NCI-H2196 (cell line): ENCODE data around the gene NCL.

Experiments used
- DNase-seq: peaks from one replicate; lab custom pipeline; 2025; ENCODE audit not compliant: unreplicated experiment; lab: John Stamatoyannopoulos, UW

The NCL gene, protein sequence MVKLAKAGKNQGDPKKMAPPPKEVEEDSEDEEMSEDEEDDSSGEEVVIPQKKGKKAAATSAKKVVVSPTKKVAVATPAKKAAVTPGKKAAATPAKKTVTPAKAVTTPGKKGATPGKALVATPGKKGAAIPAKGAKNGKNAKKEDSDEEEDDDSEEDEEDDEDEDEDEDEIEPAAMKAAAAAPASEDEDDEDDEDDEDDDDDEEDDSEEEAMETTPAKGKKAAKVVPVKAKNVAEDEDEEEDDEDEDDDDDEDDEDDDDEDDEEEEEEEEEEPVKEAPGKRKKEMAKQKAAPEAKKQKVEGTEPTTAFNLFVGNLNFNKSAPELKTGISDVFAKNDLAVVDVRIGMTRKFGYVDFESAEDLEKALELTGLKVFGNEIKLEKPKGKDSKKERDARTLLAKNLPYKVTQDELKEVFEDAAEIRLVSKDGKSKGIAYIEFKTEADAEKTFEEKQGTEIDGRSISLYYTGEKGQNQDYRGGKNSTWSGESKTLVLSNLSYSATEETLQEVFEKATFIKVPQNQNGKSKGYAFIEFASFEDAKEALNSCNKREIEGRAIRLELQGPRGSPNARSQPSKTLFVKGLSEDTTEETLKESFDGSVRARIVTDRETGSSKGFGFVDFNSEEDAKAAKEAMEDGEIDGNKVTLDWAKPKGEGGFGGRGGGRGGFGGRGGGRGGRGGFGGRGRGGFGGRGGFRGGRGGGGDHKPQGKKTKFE

GRCh38 chr2:231463698-231464575 is at the start of gene NCL:
Gene NCL, minus strand, starts transcription at chr2:231464484. Its CDS starts 131 bp downstream, at chr2:231464353.
- peak; percentile 88 for DNase-seq

DNA sequence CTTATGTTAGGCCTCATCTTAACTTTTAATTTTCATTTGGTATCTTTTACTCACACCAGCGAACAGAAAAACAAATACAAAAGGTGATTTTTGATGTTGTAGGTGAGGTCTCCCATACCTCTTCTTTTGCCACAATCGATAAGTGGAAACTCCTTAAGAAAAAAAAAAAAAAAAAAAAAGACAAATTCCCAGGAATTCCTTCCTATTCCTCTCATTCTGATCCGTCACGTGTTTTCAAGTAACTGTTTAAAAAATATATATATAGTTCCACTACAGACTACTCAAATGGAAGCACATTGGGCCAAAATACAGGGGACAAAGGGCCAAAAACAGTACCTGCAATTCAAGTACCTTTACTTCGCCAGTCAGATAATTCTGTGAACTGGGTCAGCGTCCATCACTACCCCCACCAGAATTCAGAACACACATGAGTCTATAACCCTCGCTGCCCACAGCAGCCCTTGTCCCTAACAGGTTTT is 49.5 kb upstream of the NCL start:
- DNase-seq = no peak

- DNase-seq = no peak
These were observed 47.9 kb upstream of the NCL start for GRCh38 chr2:231512222-231512621.

DNA sequence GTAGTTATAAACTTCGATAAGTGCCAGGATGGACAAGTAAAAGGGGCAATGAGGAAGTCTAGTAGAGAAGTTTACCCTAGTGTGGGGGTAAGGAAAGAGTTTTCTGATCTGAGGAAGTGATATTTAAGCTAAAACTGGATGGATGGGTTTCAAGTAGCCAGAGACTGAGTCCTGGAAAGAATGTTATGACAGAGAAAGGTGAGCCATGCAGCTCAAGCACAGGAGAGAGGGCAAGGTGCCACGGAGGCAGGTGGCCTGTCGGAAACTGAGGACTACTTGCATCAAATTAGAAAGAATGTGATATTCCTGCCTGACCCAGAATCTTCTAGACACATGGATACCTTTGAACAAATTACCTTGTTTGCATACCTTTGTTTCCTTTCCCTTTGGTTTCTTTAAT is 39.5 kb upstream of the NCL start:
- DNase-seq = no peak

GRCh38 chr2:231502596-231502995 is 38.3 kb upstream of the NCL start:
- DNase-seq = no peak

DNA sequence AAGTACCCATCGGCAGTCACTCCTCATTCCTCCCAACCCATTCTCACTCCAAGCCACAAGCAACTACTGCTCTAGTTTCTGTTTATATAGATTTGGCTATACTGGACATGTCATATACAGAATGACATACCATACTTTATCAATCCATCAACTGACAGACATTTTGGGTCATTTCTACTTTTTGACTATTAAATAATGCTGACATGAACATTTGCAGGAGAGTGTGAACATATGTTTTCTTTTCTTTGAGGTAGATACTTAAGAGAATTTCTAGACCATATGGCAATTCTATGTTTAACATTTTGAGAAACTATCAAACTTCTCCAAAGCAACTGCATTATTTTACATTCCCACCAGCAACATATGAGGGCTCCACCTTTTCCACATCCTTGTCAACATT is 33.4 kb upstream of the NCL start:
- no peak for DNase-seq

DNA sequence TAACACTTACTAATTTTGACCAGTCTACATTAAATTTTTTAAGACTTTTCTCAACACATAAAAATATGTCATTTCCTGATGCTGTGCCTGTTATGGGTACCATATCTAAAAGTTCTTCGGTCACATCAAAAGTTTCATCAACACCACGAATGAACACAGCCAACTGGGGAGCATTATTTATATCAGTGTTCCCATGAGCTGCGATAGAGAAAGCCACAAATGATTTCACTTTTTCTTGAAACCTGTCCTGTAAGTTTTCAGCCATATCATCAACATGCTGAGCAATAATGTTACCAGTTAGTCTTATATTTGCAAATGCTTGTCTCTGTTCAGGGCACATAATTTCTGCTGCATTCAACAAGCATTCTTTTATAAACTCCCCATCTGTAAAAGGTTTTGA is 30.4 kb upstream of the NCL start:
- DNase-seq = no peak

- no peak for DNase-seq
These were observed 26.5 kb upstream of the NCL start for GRCh38 chr2:231490801-231491200.

DNA sequence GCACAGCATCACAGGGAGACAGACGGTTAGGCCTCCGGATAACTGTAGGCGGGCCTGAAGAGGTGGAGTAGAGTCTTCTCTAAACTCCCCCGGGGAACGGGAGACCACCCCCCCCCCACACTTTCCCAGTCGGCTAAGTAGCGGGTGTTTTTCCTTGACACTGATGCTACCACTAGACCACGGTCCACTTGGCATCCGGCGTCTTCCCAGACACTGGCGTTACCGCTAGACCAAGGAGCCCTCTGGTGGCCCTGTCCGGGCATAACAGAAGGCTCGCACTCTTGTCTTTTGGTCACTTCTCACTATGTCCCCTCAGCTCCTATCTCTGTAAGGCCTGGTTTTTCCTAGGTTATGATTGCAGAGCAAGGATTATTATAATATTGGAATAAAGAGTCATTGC is 25.7 kb upstream of the NCL start:
- DNase-seq = no peak

DNA sequence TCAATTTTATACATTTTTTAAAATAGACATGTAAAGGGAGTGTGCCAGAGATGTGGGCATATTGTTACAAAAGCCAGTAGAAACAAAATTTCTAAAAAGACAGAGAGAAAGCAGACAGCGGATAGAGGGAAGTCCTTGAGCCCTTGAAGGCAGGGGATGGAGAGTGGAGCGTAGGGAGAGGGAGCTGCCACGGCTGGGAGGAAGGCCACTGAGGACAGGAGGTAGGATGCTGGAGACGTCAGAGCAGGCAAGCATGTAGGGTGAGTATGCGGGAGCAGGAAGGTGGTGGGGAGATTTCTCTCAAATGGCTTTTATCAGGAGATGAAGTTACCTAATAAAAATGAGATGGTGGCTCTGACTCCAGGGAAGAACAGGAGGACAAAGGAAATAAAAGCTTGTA is 24.0 kb upstream of the NCL start:
- DNase-seq = no peak

GRCh38 chr2:231486851-231487596 is 22.7 kb upstream of the NCL start:
- no peak for DNase-seq

DNA sequence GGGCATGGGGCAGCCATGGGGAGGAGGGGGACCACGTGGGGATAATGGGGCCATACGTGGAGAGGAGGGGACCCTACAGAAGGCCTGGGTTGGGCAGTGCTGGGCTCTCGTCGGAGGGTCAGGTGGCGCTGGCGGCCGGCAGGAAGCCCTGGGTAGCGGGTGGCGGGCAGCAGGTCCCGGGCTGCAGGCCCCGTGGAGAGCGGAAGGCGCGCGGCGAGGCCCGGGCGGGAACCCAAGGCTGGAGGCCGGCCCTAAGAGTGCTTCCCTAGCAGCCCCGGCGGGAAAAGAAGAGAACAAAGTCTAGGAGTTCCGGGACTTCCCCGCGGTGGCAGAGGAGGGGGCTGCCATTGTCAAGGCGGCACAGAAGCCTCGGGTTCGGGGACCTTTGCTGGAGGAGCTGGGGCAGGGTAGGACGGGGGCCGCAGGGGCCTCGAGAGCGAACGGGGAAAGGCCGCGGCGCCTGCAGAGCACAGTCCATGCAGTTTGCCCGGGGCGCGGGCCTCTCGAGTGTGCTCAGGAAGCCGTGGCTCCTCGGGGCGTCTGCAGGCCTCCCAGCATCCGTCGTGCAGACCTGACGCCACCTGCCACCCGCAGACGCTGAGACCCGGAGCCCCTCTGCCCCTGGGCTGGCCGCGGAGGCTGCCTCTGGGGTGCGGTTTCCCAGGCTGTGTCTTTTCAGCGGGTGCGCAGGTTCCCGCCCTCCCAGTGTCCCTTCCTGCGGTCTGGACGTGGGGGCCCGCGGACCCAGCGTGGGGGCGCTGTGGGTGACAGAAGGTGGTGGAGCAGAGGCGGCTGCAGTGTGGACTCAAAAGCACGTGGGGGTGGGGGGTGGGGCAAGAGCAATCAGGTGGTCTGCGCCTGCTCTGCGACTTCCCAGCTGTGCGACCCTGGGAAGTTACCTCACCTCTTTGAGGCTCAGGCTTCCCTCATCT is 19.4 kb upstream of the NCL start:
- DNase-seq = no peak

DNA sequence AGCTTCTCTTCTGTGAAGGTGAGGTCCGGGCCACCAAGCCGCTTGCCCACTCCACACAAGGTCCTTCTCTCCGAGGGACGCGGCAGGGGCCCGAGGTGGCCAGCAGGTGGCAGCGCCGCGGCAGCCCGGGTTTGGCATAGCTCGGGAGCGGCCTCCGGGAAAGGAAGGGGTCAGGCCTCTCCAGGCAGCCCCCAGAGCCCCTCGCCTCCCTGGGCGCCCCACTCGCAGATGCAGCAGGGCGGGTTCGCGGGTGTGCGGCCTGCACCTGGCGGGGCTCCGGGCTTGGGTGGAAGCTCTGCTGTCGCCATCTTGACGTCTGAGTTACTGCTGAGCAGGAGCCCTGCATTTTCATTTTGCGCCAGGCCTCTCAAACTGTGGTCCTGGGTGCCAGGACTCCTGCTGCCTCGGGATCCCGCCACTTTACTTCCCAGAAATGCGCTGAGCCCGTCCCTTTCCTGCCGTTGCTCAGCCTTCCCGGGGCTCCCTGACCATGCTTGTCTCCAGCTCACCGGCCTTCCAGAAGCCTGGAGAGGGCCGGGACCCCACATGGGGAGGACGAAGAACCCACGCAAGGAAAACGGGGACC is 18.6 kb upstream of the NCL start:
- DNase-seq = peak; percentile 63

DNA sequence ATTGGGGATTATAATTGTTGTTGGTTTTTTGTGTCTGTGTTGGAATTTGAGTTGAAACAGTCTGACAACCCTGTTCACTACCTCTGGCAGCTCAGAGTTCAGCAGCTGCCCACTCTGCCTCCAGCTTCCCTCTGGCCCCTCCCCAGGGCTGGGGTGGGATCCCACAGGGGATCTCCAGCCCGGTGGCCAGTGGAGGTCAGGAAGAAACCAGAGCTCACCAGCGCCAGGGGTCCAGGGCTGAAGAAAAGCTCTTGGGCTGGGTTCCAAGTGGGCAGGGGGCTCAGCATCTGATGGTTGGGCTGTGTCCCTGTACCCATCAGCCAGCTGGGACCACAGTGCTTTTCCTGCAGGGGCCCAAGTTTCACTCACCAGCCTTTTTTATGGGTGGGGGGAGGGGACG is 16.5 kb upstream of the NCL start:
- no peak for DNase-seq

DNA sequence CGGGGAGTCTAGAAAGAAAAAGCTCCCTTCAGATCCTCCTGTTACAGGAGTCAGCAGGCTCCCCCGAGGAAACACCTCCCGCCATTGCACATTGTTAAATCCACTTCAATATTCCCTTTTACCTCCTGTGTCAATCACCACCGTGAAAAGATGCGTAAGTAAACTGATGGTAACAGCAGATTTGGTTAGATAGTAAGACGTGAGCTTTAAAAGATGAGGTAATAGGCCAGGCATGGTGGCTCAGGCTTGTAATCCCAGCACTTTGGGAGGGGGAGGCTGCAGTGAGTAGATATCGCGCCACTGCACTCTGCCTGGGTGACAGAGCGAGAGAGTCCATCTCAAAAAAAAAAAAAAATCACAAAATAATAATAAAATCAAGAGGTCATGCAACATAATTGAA is 15.2 kb upstream of the NCL start:
- DNase-seq = no peak

DNA sequence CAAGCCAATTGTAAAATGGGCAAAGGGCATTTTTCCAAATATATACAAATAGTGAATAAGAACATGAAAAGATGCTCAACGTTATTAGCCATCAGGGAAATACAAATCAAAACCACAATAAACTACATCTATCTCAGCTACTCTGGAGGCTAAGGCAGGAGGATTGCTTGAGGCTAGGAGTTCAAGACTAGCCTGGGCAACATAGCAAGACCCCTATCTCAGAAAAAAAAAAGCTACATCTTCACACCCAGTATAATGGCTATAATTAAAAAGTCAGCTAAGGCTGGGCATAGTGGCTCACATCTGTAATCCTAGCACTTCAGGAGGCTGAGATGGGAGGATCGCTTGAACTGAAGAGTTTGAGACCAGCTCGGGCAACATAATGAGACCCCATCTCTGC is 12.6 kb upstream of the NCL start:
- DNase-seq = no peak

GRCh38 chr2:231475965-231476364 is 11.7 kb upstream of the NCL start:
- DNase-seq = no peak

DNA sequence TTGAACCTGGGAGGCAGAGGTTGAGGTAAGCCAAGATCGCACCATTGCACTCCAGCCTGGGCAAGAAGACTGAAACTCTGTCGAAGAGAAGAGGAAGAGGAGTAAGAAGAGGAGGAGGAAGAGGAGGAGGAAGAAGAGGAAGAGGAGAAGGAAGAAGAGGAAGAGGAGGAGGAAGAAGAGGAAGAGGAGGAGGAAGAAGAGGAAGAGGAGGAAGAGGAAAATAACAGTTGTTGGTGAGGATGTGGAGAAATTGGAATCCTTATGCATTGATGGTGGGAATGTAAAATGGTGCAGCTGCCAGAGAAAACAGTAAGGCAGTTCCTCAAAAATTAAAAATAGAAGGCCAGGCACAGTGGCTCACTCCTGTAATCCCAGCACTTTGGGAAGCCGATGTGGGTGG is 8.5 kb upstream of the NCL start:
- no peak for DNase-seq

- no peak for DNase-seq
These were observed 6.1 kb upstream of the NCL start for GRCh38 chr2:231470246-231470900.
